Measurements from ENCODE around the gene ZSWIM3. TPM values are rescaled to one million over a fixed set of nuclear protein-coding genes. Genes with fewer than 3 reads are reported as not detected.

ZSWIM3 gene
- total and polyA plus RNA-seq, 7 donors, result 1.1 to 2.7 (median 1.5) TPM

- H3K27ac ChIP-seq, result no peak overlapping the region
- WGBS, 3 donors, result 79 to 84% (median 80%) methylated on average over 14 of the region's 14 CpGs
- DNase-seq (no peak), ATAC-seq (no peak)
- TF ChIP-seq CTCF (IDR thresholded peaks at IDR 0.05), result no peak
- peaks cover 0 to 2% of the 10 kb centered on the region in 2 donors for H3K36me3 ChIP-seq (ENCODE audit: insufficient read depth in 1 of 2, low read depth in 1 of 2)
- intact Hi-C loops (cut with DNase I), result no loop called here
- H3K27me3 ChIP-seq (ENCODE audit: insufficient read depth in 3 of 3, low read length in 2 of 3), result no peaks in the 10 kb centered on the region
- no peak overlapping the region for H3K4me3 ChIP-seq
- H3K4me1 ChIP-seq, result peaks cover 14% of the 10 kb centered on the region
- H3K9me3 ChIP-seq, result no peaks in the 10 kb centered on the region
Observed at GRCh38 chr20:45927071-45927878, 69.9 kb downstream of the ZSWIM3 start.

Other genes with a start within 250 kb of the ZSWIM3 start
- gene WFDC10A, start 227.9 kb upstream of the ZSWIM3 start, total RNA-seq, result not detected
- gene WFDC10A, start 227.9 kb upstream of the ZSWIM3 start, polyA plus RNA-seq, result not detected
- not detected for gene WFDC9, start 226.3 kb upstream of the ZSWIM3 start, total RNA-seq
- not detected for gene WFDC9, start 226.3 kb upstream of the ZSWIM3 start, polyA plus RNA-seq
- not detected for gene WFDC11, start 187.4 kb upstream of the ZSWIM3 start, total RNA-seq
- not detected for gene WFDC11, start 187.4 kb upstream of the ZSWIM3 start, polyA plus RNA-seq
- not detected for gene WFDC13, start 155.6 kb upstream of the ZSWIM3 start, total RNA-seq
- gene WFDC13, start 155.6 kb upstream of the ZSWIM3 start, polyA plus RNA-seq, result not detected
- not detected for gene WFDC10B, start 152.6 kb upstream of the ZSWIM3 start, total RNA-seq
- gene WFDC10B, start 152.6 kb upstream of the ZSWIM3 start, polyA plus RNA-seq, result not detected
- not detected for gene SPINT4, start 135.3 kb upstream of the ZSWIM3 start, total RNA-seq
- not detected for gene SPINT4, start 135.3 kb upstream of the ZSWIM3 start, polyA plus RNA-seq
- 1 to 10 TPM in 1 of 4 donors, under 1 TPM in 2, not detected in 1; 0.64 to 1.2 (median 0.73) TPM for gene WFDC3, start 65.7 kb upstream of the ZSWIM3 start, total RNA-seq
- gene WFDC3, start 65.7 kb upstream of the ZSWIM3 start, polyA plus RNA-seq, result under 1 TPM; 0.51 to 0.79 (median 0.61) TPM
- gene DNTTIP1, start 65.7 kb upstream of the ZSWIM3 start, total RNA-seq, result 10 to 100 TPM; 40.6 to 56.7 (median 44.9) TPM
- gene DNTTIP1, start 65.7 kb upstream of the ZSWIM3 start, polyA plus RNA-seq, result 10 to 100 TPM; 28.3 to 56.8 (median 53.9) TPM
- under 1 TPM; 0.32 to 0.42 (median 0.38) TPM for gene UBE2C, start 45.0 kb upstream of the ZSWIM3 start, total RNA-seq
- gene UBE2C, start 45.0 kb upstream of the ZSWIM3 start, polyA plus RNA-seq, result under 1 TPM in 2 of 3 donors, not detected in 1; 0.35 to 0.40 TPM
- gene TNNC2, start 30.3 kb upstream of the ZSWIM3 start, total RNA-seq, result 1,000 to 10,000 TPM; 1,390 to 3,666 (median 2,654) TPM
- gene TNNC2, start 30.3 kb upstream of the ZSWIM3 start, polyA plus RNA-seq, result over 10,000 TPM in 1 of 3 donors, 1,000 to 10,000 TPM in 2; 2,508 to 10,677 (median 9,192) TPM
- gene SNX21, start 23.8 kb upstream of the ZSWIM3 start, total RNA-seq, result 10 to 100 TPM; 22.3 to 44.9 (median 31.6) TPM
- 10 to 100 TPM in 2 of 3 donors, 1 to 10 TPM in 1; 8.7 to 63.9 (median 21.2) TPM for gene SNX21, start 23.8 kb upstream of the ZSWIM3 start, polyA plus RNA-seq
- 10 to 100 TPM; 20.3 to 29.6 (median 24.9) TPM for gene ACOT8, start 222 bp upstream of the ZSWIM3 start, total RNA-seq
- gene ACOT8, start 222 bp upstream of the ZSWIM3 start, polyA plus RNA-seq, result 10 to 100 TPM; 20.2 to 32.9 (median 29.3) TPM
- 1 to 10 TPM; 6.1 to 10.0 (median 7.7) TPM for gene ZSWIM1, start 23.6 kb downstream of the ZSWIM3 start, total RNA-seq
- 1 to 10 TPM; 3.5 to 5.3 (median 4.9) TPM for gene ZSWIM1, start 23.6 kb downstream of the ZSWIM3 start, polyA plus RNA-seq
- gene SPATA25, start 30.0 kb downstream of the ZSWIM3 start, total RNA-seq, result 1 to 10 TPM; 1.3 to 2.7 (median 1.9) TPM
- 1 to 10 TPM; 1.0 to 2.7 (median 1.6) TPM for gene SPATA25, start 30.0 kb downstream of the ZSWIM3 start, polyA plus RNA-seq
- 10 to 100 TPM in 1 of 4 donors, 1 to 10 TPM in 3; 5.3 to 11.8 (median 8.2) TPM for gene NEURL2, start 33.6 kb downstream of the ZSWIM3 start, total RNA-seq
- gene NEURL2, start 33.6 kb downstream of the ZSWIM3 start, polyA plus RNA-seq, result 1 to 10 TPM; 4.3 to 8.0 (median 7.2) TPM
- 10 to 100 TPM; 43.0 to 55.4 (median 47.3) TPM for gene CTSA, start 33.7 kb downstream of the ZSWIM3 start, total RNA-seq
- gene CTSA, start 33.7 kb downstream of the ZSWIM3 start, polyA plus RNA-seq, result 10 to 100 TPM; 41.3 to 59.8 (median 51.8) TPM
- 10 to 100 TPM; 19.0 to 38.0 (median 33.9) TPM for gene PLTP, start 54.5 kb downstream of the ZSWIM3 start, total RNA-seq
- 10 to 100 TPM in 2 of 3 donors, 1 to 10 TPM in 1; 7.9 to 14.4 (median 13.1) TPM for gene PLTP, start 54.5 kb downstream of the ZSWIM3 start, polyA plus RNA-seq
- gene PCIF1, start 77.1 kb downstream of the ZSWIM3 start, total RNA-seq, result 10 to 100 TPM; 24.7 to 46.7 (median 32.0) TPM
- gene PCIF1, start 77.1 kb downstream of the ZSWIM3 start, polyA plus RNA-seq, result 10 to 100 TPM; 26.0 to 41.3 (median 29.7) TPM
- 10 to 100 TPM; 10.2 to 11.5 (median 10.9) TPM for gene ZNF335, start 114.6 kb downstream of the ZSWIM3 start, total RNA-seq
- 1 to 10 TPM; 6.9 to 9.0 (median 7.2) TPM for gene ZNF335, start 114.6 kb downstream of the ZSWIM3 start, polyA plus RNA-seq
- 1 to 10 TPM in 1 of 4 donors, under 1 TPM in 3; 0.30 to 1.2 (median 0.53) TPM for gene MMP9, start 151.3 kb downstream of the ZSWIM3 start, total RNA-seq
- gene MMP9, start 151.3 kb downstream of the ZSWIM3 start, polyA plus RNA-seq, result under 1 TPM; 0.07 to 0.20 (median 0.19) TPM
- gene SLC12A5, start 171.6 kb downstream of the ZSWIM3 start, total RNA-seq, result not detected
- under 1 TPM in 1 of 3 donors, not detected in 2; 0.29 TPM for gene SLC12A5, start 171.6 kb downstream of the ZSWIM3 start, polyA plus RNA-seq
- gene NCOA5, start 232.3 kb downstream of the ZSWIM3 start, total RNA-seq, result 10 to 100 TPM; 11.2 to 17.3 (median 12.4) TPM
- 10 to 100 TPM in 1 of 3 donors, 1 to 10 TPM in 2; 8.8 to 17.2 (median 9.6) TPM for gene NCOA5, start 232.3 kb downstream of the ZSWIM3 start, polyA plus RNA-seq